ENCODE results near the gene ZRANB1.
A peak's percentile ranks its signal among the peaks of the same experiment; 100 is the strongest.

ZRANB1 gene

DNA sequence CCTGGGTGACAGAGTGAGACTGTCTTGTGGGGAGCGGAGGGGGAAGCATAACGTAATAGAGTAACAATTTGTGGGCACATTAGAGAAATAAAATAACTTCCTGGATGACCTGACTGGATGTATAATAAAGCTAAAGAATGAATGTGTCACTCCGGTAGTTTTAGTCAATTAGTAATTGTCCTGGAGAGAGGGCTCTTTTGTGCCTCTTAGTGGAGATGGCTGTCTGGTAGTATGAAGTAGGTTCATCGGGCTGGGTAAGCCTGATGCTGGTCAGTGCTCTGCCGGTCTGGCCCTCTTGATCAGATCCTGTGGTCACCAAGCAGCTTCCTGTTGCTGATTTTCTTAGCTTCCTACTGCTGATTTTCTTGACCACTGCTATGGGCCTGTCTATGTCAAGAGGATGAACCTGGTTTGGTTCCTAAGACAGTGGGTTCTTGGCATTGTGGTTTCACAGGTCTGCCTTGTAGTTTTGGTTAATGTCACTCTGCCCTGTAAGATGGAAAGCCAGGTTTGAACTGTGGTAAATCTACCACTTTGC, 34.1 kb downstream of the ZRANB1 start:
- TF ChIP-seq, protein P1, sequence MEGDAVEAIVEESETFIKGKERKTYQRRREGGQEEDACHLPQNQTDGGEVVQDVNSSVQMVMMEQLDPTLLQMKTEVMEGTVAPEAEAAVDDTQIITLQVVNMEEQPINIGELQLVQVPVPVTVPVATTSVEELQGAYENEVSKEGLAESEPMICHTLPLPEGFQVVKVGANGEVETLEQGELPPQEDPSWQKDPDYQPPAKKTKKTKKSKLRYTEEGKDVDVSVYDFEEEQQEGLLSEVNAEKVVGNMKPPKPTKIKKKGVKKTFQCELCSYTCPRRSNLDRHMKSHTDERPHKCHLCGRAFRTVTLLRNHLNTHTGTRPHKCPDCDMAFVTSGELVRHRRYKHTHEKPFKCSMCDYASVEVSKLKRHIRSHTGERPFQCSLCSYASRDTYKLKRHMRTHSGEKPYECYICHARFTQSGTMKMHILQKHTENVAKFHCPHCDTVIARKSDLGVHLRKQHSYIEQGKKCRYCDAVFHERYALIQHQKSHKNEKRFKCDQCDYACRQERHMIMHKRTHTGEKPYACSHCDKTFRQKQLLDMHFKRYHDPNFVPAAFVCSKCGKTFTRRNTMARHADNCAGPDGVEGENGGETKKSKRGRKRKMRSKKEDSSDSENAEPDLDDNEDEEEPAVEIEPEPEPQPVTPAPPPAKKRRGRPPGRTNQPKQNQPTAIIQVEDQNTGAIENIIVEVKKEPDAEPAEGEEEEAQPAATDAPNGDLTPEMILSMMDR (IDR thresholded peaks at IDR 0.05) = no peak
- peaks cover 32 to 40% of the 10 kb centered on the region in 2 experiments for H3K4me1 ChIP-seq (ENCODE audit: control insufficient read depth in 1 of 2, insufficient read depth in 1 of 2, low read depth in 1 of 2, low read length in 1 of 2)
- H3K9me3 ChIP-seq = no peaks in the 10 kb centered on the region
- peaks cover 21% of the 10 kb centered on the region for H3K36me3 ChIP-seq
- H3K27me3 ChIP-seq = no peaks in the 10 kb centered on the region
- peak overlapping the region; percentile 85 for H3K27ac ChIP-seq
- peak overlapping the region in 1 of 2 experiments; percentile 20 for H3K4me3 ChIP-seq (ENCODE audit: low read depth in 1 of 2, low read length in 1 of 2)

DNA sequence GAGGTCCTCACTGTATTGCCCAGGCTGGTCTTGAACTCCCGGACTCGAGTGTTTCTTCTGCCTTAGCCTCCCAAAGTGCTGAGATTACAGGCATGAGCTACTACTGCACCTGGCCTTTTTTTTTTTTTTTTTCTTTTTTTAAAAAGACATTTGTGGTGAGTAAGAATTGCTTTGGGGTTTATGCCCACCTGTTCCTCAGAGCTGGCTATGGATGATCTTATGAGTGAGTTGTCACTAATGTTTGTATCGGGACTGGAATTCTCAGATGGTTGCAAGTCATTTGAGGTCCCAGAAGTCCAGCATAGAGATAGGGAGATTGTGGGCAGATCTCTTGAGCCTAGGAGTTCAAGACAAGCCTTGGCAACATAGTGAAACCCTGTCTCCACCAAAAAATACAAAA, 35.2 kb downstream of the ZRANB1 start:
- H3K27me3 ChIP-seq = no peaks in the 10 kb centered on the region
- peaks cover 32 to 40% of the 10 kb centered on the region in 2 experiments for H3K4me1 ChIP-seq (ENCODE audit: control insufficient read depth in 1 of 2, insufficient read depth in 1 of 2, low read depth in 1 of 2, low read length in 1 of 2)
- H3K9me3 ChIP-seq = no peaks in the 10 kb centered on the region
- H3K36me3 ChIP-seq = peaks cover 33% of the 10 kb centered on the region
- H3K27ac ChIP-seq = peak overlapping the region; percentile 85
- no peak overlapping the region for H3K4me3 ChIP-seq (ENCODE audit: low read depth in 1 of 2, low read length in 1 of 2)
- TF ChIP-seq, protein P1 (IDR thresholded peaks at IDR 0.05) = no peak

DNA sequence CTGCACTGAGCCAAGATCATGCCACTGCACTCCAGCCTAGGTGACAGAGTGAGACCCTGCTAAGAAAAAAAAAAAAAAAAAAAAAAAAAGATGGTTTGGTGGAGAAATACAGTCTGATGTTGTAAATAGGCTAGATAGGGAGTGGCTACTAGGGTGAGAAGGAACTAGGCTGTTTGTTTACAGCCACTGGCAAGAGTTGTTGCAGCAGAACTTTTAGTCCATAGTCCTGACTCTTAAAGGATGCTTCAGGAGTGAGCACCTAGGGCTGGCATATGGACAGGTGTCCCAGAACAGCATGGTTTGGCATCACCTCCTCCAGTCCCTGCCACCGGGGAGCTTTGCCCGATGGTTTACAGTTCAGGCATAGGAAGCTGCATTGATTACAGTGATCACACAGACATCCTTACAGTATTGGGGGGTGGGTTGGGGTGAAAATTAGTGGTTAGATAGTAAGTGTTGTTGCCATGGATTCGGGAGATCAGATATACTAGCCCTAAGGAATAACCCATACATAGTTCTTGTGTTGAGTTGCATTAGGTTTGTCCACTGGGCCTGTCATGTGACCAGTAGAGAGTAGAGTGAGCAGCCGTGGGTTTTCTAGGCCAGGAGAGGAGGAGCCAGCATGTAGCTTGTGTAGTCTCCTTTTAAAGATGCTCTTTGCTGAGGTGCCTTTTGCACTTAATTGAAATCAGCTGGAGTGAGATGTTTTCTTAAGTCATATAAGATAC, 35.9 kb downstream of the ZRANB1 start:
- H3K27ac ChIP-seq = peak overlapping the region; percentile 85
- no peaks in the 10 kb centered on the region for H3K27me3 ChIP-seq

DNA sequence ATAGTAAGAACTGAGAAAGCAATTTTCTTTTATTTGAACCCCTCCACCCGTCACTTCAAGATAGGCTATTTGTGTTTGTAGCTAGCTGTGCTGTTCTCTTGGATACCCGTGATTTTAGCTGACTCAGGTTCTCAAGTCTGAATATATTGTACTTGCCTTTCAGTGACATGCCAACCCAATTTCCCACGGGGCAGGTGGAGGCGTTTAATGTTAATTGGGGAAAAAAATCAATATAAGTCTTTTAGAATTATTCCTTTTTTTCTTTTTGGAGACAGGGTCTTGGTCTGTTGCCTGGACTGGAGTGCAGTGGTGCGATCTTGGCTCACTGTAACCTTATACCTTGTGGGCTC, 36.4 kb downstream of the ZRANB1 start:
- H3K4me3 ChIP-seq (ENCODE audit: low read depth in 1 of 2, low read length in 1 of 2) = no peak overlapping the region
- peak overlapping the region; percentile 85 for H3K27ac ChIP-seq
- TF ChIP-seq, protein P1 (IDR thresholded peaks at IDR 0.05) = no peak
- H3K36me3 ChIP-seq = peaks cover 42% of the 10 kb centered on the region
- peaks cover 32 to 40% of the 10 kb centered on the region in 2 experiments for H3K4me1 ChIP-seq (ENCODE audit: control insufficient read depth in 1 of 2, insufficient read depth in 1 of 2, low read depth in 1 of 2, low read length in 1 of 2)
- H3K9me3 ChIP-seq = no peaks in the 10 kb centered on the region
- H3K27me3 ChIP-seq = no peaks in the 10 kb centered on the region

More for the DNA sequence above, 35.9 kb downstream of the ZRANB1 start:
- Histone ChIP-seq H3K4me3 (ENCODE audit: low read depth in 1 of 2, low read length in 1 of 2) (no peak overlapping the region), H3K36me3 (peaks cover 39% of the 10 kb centered on the region), H3K4me1 (ENCODE audit: control insufficient read depth in 1 of 2, insufficient read depth in 1 of 2, low read depth in 1 of 2, low read length in 1 of 2) (peaks cover 32 to 40% of the 10 kb centered on the region in 2 experiments), H3K9me3 (no peaks in the 10 kb centered on the region)
- TF ChIP-seq, protein P1 (IDR thresholded peaks at IDR 0.05) = no peak

DNA sequence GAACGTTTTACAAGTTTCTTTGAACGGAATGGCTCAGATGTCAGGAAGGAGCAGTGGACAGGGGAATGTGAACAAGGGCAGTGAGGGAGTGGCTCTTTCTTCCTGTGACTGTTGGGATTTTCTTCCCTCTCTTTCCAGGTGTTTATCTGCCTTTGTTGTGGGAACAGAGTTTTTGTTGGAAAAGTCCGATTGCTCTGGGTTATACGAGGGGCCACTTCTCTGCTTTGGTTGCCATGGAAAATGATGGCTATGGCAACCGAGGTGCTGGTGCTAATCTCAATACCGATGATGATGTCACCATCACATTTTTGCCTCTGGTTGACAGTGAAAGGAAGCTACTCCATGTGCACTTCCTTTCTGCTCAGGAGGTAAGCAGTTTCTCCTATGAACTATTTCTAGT, 41.4 kb downstream of the ZRANB1 start:
- H3K27me3 ChIP-seq = no peaks in the 10 kb centered on the region
- TF ChIP-seq, protein P1 (IDR thresholded peaks at IDR 0.05) = no peak
- H3K4me1 ChIP-seq (ENCODE audit: control insufficient read depth in 1 of 2, insufficient read depth in 1 of 2, low read depth in 1 of 2, low read length in 1 of 2) = peaks cover 1 to 6% of the 10 kb centered on the region in 2 experiments
- no peaks in the 10 kb centered on the region for H3K9me3 ChIP-seq
- peaks cover 78% of the 10 kb centered on the region for H3K36me3 ChIP-seq
- peak overlapping the region; percentile 59 for H3K27ac ChIP-seq
- H3K4me3 ChIP-seq (ENCODE audit: low read depth in 1 of 2, low read length in 1 of 2) = no peak overlapping the region
